WTC11 (cell line): ENCODE results near the gene ASCC1.

Source experiments
- ZBTB21 ChIP-seq: sonication (generic); formaldehyde crosslinking; IDR thresholded peaks from 2 replicates; pipeline ENCODE4 v1.8.1; 2023; ENCODE audit warnings: mild to moderate bottlenecking, missing genetic modification reagents, borderline replicate concordance
- TF ChIP-seq, protein P1 (sequence below): sonication (generic); formaldehyde crosslinking; IDR thresholded peaks from 2 replicates; pipeline ENCODE4 v1.8.1; 2022; ENCODE audit warnings: low read depth, missing genetic modification reagents, borderline replicate concordance
- TF ChIP-seq, protein P2 (sequence below): fragments of 200-600 bp; IDR thresholded peaks from 2 replicates; pipeline ENCODE4 v1.8.0; 2022; ENCODE audit warnings: antibody characterized with exemption

GRCh38 chr10:72095195-72095594 is 120.9 kb downstream of the ASCC1 start:
- TF ChIP-seq, protein P1, sequence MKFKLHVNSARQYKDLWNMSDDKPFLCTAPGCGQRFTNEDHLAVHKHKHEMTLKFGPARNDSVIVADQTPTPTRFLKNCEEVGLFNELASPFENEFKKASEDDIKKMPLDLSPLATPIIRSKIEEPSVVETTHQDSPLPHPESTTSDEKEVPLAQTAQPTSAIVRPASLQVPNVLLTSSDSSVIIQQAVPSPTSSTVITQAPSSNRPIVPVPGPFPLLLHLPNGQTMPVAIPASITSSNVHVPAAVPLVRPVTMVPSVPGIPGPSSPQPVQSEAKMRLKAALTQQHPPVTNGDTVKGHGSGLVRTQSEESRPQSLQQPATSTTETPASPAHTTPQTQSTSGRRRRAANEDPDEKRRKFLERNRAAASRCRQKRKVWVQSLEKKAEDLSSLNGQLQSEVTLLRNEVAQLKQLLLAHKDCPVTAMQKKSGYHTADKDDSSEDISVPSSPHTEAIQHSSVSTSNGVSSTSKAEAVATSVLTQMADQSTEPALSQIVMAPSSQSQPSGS (CRISPR knock-in tag), result no peak
- TF ChIP-seq ZBTB21 (CRISPR knock-in tag), result no peak
- TF ChIP-seq, protein P2, sequence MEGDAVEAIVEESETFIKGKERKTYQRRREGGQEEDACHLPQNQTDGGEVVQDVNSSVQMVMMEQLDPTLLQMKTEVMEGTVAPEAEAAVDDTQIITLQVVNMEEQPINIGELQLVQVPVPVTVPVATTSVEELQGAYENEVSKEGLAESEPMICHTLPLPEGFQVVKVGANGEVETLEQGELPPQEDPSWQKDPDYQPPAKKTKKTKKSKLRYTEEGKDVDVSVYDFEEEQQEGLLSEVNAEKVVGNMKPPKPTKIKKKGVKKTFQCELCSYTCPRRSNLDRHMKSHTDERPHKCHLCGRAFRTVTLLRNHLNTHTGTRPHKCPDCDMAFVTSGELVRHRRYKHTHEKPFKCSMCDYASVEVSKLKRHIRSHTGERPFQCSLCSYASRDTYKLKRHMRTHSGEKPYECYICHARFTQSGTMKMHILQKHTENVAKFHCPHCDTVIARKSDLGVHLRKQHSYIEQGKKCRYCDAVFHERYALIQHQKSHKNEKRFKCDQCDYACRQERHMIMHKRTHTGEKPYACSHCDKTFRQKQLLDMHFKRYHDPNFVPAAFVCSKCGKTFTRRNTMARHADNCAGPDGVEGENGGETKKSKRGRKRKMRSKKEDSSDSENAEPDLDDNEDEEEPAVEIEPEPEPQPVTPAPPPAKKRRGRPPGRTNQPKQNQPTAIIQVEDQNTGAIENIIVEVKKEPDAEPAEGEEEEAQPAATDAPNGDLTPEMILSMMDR, result no peak
